Measurements from ENCODE around the gene RPRML.
"Not testable (repeated sequence)": the region's sequence is repeated elsewhere in the genome, so short reads cannot be mapped to it uniquely, and the experiment has no call there.

Gene RPRML

GRCh38 chr17:46975287-46975686 lies 3.8 kb downstream of the RPRML start:
- no peak for DNase-seq

- DNase-seq: no peak
Measured at GRCh38 chr17:46974086-46974485, 5.0 kb downstream of the RPRML start.

DNA sequence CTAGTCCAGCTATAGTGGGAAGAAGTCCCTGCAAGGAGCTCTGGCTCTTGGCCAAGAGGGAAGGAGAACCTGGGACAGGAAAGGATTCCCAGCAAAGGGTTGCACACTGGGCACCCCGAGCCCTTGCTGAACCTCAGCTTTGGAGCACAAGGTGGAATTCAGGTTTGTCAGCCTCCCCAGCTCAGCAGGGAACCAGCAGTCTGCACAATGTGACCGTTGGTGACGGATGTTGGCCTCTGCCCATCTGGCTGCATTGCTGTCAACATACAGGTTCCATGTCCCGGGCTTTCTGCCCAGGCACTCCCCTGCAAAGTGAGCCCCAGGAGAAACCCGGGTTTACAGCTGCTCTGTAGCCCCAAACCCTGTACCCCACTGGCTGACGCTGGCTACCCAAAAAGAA lies 6.7 kb downstream of the RPRML start:
- DNase-seq: no peak

DNA sequence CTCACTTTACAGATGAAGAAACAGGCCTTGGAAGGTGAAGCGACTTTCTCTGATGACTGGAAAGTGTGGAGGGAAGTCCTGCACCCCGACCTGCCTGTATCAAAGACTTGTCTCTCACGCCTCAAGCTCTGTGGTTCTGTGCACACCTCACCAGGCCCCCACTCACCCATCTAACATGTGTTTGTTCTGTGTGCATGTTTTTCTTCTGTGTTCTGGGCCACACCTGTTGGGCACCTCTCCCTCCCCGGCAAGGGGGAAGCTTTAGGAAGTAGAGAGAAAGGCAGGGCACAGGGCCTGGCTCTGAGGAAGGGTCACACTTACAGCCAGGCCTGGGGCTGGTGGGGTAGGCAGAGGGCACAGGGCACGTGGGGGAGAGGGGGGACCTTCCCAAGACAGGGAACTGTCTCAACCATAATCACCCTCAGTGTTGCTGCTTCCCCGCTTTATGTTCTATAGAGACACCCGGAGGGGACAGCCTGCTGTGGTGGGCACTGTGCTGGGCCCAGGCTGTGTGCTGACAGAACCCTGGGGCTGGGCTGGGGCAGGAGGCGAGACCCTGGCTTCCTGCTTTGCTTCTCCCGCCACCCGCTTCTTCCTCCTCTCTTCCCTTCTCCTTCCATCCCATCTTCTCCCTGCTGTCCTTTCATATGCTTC lies 7.3 kb downstream of the RPRML start:
- DNase-seq: no peak

DNA sequence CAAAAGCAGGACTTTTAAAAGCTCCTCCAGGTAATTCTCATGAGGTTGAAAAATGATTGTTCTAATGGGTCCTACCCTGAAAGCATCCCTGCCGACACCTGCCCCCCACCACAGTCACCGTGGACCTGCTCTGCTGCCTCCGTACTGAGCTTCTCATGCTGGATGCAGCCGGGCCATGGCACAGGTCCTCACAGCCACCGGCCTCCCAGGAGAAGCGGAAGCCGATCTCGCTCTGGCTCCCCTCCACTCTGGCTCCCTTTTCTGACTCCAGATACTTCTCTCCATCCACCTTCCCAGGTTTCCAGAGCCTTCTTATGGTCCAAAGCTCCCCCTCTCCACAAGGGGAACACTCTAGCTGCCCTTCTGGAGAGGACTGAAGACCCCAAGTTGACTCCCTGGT lies 10.2 kb downstream of the RPRML start:
- DNase-seq: no peak

GRCh38 chr17:46968224-46968834 lies 10.7 kb downstream of the RPRML start:
- no peak for DNase-seq

GRCh38 chr17:46964315-46965265 lies 14.5 kb downstream of the RPRML start:
- DNase-seq: peak; percentile 8

DNA sequence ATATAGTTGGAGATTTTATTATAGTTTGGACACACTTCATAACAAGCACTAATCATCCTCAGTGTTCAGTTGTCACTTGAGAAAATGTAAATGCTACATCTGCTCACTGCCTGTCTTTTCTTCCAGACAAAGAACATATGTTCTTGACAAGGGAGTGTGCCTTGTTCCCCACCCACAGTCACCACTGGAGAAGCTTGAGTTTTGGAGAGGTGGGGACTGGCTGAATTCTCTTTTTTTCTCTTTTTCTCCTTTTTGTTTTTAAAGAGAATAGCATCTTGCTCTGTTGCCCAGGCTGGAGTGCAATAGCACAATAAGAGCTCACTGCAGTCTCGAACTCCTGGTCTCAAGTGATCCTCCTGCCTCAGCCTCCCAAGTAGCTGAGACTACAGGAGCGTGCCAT lies 15.5 kb downstream of the RPRML start:
- DNase-seq: no peak

- no peak for DNase-seq
Measured at GRCh38 chr17:46962374-46962790, 16.7 kb downstream of the RPRML start.

- DNase-seq: no peak
Measured at GRCh38 chr17:46960152-46960551, 18.9 kb downstream of the RPRML start.

- DNase-seq: no peak
Measured at GRCh38 chr17:46958041-46958591, 20.9 kb downstream of the RPRML start.

DNA sequence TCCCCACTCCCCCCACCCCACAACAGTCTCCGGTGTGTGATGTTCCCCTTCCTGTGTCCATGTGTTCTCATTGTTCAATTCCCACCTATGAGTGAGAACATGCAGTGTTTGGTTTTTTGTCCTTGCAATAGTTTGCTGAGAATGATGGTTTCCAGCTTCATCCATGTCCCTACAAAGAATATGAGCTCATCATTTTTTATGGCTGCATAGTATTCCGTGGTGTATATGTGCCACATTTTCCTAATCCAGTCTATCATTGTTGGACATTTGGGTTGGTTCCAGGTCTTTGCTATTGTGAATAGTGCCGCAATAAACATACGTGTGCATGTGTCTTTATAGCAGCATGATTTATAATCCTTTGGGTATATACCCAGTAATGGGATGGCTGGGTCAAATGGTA lies 25.9 kb downstream of the RPRML start:
- DNase-seq: not testable (repeated sequence)

DNA sequence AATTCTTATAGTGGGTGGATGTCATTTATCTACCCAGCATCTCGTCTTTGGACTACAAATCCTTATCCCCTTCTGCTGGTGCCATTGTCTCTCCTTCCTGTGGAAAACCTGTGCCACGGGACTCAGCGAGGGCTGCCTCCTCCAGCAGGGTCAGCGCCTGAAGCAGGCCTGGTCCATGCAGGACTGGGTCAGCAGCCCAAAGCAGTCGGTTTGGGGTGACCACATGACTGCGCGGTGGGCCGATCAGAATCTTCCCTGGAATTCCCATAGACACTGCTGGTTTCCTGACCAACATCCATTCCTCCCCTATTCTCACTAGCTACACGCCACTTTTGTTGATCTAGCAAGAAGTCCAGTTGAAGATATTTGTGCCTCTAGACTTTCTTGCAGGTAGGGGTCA lies 26.9 kb downstream of the RPRML start:
- no peak for DNase-seq

GRCh38 chr17:46951706-46952105 lies 27.3 kb downstream of the RPRML start:
- no peak for DNase-seq

DNA sequence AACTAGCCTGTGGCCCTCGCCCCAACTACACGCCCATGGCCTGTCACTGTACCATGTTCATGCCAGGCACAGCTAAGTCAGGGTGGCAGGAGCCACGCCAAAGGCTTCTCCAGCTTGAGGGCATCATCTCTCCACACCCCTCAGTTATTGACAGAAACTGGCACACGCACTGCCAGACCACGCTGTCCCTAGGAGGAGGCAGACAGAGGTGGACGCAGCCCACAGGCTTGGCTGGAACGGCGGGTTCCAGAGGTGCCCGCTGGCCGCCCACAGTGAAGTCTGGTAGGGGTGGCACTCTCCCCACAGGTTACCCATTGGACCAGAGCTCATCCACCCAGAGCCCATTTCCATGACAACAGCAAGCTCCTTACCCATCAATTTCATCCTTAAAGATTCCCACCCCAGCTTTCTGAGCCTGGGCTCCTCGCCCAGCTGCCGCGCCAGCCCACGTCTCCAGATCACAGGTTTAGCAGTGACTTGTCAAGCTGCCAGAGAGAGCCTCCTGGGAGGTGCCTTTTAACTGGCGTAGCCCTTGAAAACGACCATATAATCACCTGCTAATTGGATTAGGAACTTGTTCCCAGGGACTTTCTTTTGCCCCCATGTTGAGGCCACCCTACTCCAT lies 27.9 kb downstream of the RPRML start:
- DNase-seq: no peak

DNA sequence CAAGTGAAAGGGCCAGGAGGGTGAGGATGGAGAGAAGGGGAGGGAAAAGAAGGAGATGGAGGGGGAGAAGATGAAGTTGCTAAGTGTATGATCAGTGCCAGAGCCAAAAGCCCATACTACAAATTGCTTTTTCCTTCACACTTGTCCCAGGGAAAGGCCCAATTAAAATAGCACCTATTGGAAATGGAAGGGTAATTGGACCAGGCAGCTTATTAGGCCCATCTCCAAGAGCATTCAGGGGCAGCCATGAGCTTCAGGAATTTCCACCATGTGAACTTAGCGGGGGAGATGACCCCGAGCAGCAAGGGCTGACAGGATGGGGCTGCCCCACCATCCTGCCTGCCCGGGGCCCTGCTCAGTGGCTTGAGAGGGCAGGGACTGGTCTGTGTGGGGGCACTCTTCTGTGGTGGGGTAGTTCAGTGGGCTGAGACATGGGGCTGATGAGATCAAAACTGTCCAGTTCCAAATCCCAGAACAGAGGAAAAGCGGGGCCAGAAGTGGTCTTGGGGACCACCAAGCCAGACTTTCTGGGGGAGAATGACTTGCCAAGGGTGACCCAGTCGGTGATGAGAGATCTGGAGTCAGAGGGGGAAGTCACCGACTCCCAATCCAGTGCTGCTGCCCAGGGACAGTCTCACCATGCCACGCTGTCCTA lies 28.6 kb downstream of the RPRML start:
- no peak for DNase-seq

DNA sequence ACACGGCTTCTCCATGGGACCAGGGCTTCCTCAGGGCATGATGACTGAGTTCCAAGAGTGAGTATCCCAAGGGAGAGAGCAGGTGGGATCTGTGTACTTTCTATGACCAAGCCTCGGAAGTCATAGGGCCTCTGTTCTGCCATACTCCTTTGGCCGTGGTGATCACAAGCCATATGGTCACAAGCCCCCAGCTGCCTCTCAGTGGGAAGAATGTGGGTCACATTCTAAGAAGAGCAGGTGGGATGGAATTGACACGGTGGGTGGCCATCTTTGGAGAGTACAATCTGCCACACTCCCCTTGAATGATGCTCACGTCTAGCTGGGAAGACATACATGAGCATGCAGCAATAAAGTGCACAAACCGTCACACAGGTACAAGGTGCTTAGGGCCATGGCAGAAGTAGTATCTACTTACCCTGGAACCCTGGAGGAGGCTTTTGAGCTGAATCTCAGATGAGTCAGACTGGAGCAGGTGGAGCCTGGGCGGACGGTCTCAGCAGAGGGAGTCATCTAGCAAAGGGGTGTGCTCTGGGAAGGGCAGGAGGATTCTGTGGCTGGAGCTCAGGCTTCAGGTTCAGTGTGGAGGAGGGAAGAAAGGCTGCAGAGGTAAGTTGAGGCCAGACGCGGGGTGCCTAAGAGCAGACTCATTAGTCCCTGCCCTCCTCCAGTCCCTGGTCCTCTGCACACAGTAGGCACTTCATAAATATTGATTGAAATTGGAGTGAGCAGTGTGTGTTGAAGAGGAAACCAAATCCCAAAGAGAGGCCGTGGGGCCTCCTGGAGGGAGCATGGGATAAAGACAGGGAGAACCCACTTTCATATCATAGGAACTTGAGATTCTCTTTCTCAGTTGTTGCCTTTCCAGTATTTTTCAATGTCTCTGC lies 29.5 kb downstream of the RPRML start:
- DNase-seq: no peak

DNA sequence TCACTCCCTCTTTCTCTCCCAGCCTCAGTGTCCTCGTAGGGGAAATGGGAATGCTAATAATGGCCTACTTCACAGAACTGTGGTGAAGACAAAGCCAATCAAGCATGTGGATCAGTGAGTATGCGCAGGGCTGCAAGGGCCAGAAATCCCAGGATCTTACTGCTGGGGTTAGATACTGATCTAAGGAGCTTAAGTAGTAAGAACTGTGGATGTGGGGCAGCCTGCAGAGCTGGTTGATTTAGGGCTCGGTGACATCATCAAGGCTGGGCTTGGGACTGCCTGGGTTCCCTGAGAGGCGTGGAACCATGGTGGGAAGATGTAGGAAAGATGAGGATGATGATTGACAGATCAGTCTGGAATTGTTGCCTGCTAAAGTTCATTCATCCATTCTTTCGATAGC lies 30.5 kb downstream of the RPRML start:
- DNase-seq: no peak

- DNase-seq: no peak
Measured at GRCh38 chr17:46947216-46947615, 31.8 kb downstream of the RPRML start.

DNA sequence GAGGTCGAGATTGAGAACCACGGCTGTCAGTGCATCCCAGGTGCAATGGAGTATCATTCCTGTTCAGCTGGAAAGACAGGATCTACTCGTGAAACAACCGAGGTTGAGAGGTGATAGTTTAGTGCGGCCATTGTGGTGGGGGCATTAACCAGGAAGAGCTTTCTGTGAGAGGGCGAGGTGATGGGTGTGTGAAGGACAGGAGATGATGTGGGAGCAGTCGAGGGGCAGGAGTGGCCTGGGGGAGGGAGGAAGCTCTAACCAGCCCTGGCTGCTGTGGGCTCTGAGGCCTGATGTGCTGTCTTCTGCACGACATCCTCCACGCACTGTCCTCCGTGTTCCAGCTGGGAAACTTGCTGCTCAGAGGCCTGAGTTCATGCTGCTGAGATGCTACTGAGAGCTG lies 34.1 kb downstream of the RPRML start:
- DNase-seq: no peak
